Measurements from ENCODE around the gene GAL3ST2.
"Not testable (repeated sequence)": the region's sequence is repeated elsewhere in the genome, so short reads cannot be mapped to it uniquely, and the experiment has no call there.

The GAL3ST2 gene

DNA sequence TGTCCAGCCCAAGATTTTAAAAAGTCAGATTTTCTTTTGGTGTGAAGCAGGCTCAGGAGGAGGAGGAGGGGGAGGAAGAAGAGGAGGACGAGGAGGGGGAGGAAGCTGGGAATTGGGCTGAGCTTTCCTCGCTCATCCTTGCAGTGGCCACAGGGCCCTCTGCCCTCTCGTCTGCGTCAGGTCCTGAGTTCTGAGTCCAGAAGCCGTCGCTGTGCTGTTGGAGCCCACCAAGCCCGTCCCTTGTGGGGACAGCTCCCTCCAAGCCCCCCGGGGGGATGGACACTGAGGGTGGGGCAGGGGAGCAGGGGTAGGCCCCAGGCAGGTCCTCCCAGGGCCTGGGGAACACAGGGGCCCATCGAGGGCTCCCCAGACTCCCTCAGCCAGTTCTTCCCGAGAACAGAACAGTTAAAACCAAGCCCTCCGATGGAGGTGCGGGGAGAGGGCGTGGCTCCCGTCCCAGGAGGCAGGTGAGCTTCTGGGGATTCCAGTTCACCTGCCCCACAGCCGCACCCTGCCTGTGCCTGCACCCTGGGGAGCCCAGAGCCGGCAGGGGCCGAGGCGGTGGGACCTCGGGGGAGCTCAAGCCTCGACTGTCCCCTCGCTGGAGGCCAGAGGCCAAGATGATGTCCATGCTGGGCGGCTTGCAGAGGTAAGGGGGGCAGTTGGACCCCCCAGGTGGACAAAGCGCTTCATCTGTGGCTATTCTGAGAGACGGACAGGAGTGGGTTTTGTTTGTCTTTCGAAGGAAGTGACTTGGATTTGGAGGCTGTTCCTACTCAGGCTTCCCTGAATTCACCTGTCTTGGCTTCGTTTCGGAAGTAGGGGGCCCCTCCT lies at the start of gene GAL3ST2:
TSS of gene GAL3ST2 (plus strand) at position 487 of the 834 bp plus-strand sequence. CDS start at position 621, 134 bp downstream.
- no peak for DNase-seq

DNA sequence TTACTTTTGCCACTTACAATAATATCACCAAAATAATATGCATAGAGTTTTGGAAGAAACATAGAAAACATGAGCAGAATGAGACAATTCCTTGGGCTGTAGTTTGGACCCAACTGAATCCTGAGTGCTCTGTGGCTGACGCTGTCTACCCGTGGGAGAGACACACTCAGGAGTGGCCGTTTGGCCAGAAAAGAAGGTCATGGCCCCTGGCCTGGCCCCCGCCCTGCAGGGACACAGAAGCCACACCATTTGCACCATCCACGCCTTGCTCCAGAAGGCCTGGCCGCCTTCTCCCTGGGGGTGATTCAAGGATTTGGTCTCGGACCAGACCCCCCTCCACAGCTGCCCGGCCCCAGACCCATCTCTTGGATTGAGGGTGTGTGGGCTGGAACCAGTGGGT lies 48.6 kb upstream of the GAL3ST2 start:
- DNase-seq: no peak

DNA sequence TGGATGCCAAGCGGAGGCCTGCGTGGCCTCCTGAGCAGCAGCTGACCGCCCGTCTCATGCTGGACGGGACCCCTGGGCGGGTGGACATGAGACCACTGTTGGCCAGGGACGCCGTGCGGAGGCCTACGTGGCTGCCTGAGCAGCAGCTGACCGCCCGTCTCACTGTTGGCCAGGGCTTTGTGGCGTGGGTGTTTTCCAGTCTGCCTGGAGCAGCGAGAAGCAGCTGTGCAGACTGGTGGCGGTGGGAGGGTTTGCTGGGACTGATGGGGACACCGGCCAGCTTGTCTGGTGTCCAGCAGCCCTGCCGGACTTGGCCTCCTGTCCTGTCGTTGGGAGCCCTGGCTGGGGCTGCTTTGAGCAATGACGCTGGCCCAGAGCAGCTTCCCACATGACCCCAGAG lies 48.0 kb upstream of the GAL3ST2 start:
- DNase-seq: no peak

DNA sequence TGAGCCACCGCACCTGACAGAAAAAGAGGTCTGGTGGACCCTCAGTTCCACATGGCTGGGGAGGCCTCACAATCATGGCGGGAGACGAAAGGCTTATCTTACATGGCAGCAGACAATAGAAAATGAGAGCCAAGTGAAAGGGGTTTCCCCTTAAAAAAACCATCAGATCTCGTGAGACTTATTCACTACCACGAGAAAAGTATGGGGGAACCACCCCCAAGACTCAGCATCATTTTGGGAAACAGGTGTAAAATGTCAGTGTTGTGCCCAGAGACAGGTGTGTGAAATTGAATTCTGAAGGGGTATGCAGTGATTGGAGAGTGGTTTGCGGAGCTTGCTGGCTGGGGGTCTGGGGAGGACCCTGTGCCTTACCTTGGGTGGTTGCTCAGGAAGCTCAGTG lies 46.8 kb upstream of the GAL3ST2 start:
- no peak for DNase-seq

DNA sequence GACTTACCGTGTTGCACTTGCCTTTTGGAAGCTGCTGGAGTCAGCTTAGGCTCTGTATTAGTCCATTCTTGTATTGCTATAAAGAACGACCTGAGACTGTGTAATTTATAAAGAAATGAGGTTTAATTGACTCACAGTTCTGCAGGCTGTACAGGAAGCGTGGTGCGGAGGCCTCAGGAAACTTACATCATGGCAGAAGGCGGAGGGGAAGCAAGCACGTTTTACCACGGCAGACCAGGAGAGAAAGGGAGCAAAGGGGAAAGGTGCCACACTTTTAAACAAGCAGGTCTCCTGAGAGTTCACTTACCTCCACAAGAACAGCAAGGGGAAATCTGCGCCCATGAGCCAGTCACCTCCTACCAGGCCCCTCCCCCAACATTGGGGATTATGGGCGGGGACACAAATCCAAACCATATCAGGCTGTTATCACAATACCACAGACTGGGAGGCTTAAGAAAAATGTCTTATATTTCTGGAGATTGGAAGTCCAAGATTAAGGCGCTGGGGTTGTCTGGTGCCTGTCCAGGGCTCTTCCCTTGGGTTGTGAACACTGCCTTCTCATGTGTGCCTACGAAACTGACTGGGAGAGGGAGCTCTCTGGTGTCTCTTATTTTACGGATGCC lies 45.8 kb upstream of the GAL3ST2 start:
- peak; percentile 33 for DNase-seq

DNA sequence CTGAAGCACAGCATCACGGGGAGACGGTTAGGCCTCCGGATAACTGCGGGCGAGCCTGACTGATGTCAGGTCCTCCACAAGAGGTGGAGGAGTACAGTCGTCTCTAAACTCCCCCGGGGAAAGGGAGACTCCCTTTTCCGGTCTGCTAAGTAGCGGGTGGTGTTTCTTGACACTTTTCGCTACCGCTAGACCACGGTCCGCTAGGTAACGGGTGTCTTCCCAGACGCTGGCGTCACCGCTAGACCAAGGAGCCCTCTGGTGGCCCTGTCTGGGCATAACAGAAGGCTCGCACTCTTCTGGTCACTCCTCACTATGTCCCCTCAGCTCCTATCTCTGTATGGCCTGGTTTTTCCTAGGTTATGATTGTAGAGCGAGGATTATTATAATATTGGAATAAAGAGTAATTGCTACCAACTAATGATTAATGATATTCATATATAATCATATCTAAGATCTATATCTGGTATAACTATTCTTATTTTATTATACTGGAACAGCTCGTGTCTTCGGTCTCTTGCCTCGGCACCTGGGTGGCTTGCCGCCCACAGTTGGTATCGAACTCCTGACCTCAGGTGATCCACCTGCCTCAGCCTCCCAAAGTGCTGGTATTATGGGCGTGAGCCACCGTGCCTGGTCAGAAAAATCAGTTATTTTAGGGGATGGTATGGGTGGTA lies 44.0 kb upstream of the GAL3ST2 start:
- DNase-seq: peak; percentile 51

DNA sequence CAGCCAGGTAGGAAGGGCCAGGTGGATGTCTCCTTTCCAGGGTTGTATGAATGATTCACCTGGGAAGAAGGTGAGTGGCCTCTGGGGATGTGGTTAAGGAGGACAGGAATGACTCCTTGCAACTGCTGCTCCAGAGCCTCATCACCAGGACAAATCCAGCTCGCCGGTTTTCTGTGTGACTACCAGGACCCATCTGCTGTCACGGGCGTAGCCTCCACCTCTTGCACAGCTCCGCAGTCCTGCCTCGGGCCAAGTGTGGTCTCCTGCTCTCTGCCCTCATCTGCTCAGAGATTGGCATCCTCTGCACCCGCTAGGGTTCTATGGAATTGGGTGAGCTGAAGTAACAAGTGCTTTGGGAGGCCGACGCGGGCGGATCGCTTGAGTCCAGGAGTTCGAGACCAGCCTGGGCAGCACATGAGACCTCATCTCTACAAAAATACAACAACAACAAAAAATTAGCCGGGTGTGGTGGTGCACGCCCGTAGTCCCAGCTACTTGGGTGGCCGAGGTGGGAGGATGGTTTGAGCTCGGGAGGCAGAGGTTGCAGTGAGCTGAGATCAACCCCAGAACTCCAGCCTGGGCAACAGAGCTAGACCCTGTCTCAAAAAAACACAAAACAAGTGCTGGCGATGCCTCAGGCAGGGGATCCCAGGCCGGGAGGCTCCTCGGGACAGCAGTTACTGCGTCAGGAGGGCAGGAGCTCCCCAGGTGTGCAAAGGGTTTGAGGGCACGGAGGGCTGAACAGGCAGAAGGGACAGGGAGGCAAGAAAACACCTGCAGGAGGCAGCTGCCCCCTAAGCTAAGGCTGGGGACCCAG lies 43.0 kb upstream of the GAL3ST2 start:
- DNase-seq: no peak

DNA sequence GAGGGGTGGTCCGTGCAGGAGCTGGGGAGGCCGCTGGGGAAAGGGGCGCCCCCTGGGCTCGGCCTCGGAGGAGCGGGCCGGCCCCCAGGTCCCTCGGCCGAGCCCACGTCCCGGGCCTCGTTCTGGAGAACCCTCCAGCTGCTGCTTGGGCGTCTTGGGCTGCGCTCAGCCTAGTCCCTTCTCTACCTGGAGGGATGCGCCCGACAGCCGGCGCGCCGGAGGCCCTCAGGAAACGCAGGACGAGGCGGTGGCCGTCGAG lies 42.5 kb upstream of the GAL3ST2 start:
- no peak for DNase-seq

DNA sequence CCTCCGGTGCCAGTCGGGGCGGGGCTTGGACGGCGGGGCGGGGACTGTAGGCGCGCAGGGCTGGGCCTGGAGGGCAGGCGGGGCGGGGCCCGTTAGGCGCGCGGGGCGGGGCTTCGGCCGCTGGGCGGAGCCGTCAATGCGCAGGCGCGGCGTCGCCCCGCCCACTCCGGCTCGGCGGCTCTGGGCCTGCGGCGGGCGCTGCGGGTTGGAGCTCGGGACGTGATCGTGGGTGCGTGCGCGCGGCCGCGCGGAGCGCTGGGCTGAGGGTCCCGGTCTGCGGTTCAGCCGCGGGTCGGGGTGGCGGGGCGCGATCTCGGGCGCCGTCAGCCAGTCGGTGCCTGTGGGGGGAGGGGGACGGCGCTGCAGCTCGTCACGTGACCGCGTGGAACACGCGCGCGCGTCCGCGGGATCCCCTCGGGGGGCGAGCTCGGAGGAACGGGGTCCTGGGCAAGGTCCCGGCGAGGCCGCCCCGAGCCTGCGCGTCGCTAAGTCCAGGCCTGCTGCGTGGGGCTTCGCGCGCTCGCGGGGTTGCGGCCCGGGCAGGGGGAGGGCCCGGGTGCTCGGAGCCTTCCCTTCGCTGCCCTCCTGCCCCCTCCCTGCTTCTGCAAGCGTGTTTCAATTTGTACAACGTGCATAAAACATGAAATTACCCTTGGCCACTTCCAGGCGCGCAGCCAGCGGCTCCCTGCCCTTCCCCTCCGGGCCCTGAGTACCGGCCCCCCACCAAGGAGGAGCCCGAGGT lies 42.0 kb upstream of the GAL3ST2 start, which contains the start of gene D2HGDH:
TSS of gene D2HGDH (plus strand) at position 164 of the 742 bp plus-strand sequence. CDS start 595 bp downstream, outside the sequence.
- DNase-seq: peak; percentile 94

DNA sequence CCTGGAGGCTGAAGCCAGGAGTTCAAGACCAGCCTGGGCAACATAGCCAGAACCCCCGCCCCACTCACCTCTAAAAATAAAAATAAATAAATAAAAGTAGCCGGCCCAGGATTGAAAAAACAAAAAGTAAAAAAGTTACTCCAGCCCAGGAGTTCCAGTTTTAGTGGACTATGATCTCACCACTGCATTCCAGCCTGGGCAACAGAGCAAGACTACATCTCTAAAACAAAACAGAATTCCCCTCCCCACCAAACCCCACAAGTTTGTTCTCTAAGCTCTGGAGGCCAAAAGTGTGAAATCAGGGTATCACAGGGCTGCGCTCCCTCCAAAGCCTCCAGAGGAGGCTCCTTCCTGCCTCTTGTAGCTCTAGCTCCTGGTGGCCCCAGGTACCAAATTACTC lies 40.5 kb upstream of the GAL3ST2 start:
- no peak for DNase-seq

DNA sequence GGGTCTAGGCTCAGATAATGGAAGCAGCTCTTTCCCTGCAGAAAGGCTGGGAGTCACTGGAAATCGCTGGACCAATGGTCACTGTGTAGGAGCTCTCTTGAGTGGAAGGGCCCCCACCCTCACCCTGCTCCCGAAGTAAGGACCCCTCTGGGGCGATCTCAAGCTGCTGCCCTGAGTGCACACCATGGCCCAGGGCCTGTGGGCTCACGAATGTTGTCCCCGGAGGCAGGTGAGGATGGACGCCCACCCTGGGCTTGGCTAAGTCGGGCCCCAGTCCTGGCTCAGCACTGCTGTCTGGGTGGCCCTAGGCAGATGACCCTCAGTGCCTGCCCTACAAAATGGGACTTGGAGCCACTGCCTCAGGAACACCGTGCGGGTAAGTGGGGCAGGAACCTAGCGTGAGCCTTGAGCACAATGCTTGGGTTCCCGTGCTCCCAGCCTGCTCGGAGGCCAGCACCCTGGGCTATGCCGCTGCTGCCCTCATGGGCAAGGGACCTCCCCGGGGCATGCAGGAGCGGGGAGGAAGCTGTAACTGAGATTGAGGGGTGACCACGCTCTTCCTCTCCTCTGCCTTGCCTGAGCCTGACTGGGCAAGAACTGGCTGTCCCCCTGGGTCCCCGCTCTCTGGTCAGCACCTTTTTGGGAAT lies 38.5 kb upstream of the GAL3ST2 start:
- no peak for DNase-seq

DNA sequence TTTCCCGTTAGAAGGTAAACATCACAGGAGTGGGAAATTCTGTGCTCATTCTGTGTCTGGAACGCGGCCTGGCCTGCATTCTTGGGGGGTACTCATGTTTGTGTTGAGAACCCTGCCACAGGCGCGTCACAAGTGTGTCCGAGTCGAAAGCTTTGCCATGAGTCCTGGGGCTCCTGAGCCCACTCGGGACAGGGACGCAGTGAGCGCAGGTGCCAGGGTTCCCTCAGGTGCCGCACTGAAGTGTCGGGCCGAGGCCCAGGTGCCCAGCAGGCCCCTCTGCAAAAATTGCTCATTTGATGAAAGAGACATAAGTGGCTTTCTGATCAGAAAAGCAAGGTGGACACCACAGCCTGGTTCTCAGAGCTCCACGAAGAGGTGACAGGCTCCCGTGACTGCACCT lies 37.4 kb upstream of the GAL3ST2 start:
- no peak for DNase-seq

DNA sequence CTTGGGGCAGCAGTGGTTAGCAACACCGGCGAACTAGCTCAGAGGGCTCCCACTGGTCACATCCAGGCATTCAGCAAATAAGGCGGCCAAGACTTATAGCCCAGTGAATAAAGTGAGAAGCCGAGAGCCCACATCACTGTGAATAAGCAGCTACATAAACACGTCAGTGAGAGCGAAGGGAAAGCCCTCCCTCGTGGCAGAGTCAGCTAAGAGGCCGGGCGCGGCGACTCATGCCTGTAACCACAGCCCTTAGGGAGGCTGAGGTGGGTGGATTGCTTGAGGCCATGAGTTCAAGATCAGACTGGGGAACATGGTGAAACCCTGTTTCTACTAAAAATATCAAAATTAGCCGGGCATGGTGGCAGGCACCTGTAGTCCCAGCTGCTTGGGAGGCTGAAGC lies 37.0 kb upstream of the GAL3ST2 start:
- no peak for DNase-seq

DNA sequence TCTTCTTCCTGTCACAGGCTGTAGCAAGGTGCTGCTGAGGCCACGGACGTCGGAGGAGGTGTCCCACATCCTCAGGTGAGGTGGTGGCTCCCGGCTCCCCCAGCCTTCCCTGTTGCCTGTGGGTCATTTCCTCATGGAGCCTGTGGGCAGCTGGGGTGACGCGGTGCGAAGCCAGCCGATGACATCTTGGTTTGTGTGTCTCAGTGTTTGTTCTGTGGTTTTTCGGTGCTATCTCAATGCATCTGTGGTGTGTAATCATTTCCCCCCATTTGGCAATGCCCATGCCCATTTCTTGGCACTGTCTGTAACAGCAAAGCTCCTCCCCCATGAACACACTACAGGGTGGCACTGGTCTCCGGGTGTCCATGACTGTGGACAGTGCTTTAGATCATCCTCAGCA lies 35.6 kb upstream of the GAL3ST2 start:
- no peak for DNase-seq

DNA sequence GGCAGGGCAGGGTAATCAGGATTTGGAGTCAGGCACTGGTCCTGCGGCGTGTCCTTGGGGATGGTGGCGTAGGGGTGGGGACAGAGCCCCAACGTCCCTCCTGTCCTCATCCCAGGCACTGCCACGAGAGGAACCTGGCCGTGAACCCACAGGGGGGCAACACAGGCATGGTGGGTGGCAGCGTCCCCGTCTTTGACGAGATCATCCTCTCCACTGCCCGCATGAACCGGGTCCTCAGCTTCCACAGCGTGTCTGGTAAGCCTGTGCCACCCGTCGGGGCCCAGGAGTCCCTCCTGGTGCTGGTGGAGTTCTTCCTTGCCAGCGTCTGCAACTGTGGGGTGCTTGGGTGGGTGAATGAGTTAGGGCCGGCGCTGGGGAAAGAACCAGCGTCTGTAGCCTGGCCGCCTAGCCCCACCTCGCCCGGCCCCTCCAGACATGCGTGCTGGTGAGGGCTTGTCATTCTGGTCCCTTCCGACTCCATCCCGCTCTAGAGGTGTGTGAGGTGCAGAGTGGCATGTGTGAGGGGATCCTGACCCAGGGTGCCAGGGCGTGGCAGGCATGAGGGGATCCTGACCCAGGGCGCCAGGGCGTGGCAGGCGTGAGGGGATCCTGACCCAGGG lies 34.2 kb upstream of the GAL3ST2 start:
- no peak for DNase-seq

DNA sequence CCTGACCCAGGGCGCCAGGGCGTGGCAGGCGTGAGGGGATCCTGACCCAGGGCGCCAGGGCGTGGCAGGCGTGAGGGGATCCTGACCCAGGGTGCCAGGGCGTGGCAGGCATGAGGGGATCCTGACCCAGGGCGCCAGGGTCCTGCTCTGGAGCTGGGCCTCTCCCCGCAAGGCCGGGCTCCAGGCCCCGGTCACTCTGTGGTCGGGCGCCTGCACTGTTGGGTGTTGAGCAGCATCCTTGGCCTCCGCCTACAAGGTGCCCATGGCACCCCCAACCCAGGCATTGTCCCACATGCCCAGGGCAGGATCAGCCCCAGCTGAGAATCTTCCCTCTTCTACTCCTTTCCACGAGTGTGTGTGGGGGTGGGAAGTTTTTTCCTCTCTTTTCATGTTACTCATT lies 33.6 kb upstream of the GAL3ST2 start:
- DNase-seq: not testable (repeated sequence)

DNA sequence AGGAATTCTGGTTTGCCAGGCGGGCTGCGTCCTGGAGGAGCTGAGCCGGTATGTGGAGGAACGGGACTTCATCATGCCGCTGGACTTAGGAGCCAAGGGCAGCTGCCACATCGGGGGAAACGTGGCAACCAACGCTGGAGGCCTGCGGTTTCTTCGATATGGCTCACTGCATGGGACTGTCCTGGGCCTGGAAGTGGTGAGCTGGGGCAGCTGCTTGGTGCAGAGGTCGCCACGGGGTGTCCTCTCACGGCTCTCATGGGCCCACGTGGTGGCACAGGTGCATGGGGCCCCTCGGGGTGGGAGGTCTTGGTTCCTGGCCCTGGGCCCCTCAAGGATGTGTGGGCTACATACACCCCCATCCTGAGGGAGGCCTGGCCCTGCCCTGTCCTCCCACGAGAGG lies 33.0 kb upstream of the GAL3ST2 start:
- no peak for DNase-seq

DNA sequence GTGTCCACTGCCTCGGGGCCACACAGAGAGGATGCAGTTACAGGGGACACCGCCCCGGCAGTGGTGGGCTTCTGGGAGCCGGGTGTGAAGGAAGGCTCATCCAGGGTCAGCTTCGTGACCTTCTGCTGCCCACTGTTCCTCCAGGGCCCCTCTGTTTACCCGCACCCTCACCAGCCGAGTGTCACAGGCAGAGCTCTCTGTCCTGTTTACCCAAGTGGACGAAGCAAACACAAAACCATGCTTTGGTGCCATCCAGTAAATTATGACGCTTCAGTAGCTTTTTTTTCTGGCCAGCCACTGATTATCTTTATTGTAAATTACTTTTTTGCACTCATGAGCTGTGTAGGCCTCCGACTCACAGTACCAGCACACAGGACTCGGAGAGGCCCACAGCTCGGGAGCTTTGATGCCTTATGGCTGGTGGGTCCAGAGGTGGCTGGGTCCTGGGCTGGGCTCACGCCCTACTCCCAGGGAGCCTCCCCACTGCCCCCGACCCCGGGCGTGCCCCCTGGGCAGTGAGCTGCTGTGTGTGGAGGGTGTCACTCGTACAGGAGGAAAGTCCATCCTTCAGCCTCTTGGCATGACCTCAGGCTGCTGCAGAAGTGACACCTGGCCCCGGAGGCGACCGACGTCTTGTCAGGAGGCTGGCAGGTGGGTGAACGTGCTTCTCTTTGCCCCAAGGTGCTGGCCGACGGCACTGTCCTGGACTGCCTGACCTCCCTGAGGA lies 32.4 kb upstream of the GAL3ST2 start:
- DNase-seq: no peak

DNA sequence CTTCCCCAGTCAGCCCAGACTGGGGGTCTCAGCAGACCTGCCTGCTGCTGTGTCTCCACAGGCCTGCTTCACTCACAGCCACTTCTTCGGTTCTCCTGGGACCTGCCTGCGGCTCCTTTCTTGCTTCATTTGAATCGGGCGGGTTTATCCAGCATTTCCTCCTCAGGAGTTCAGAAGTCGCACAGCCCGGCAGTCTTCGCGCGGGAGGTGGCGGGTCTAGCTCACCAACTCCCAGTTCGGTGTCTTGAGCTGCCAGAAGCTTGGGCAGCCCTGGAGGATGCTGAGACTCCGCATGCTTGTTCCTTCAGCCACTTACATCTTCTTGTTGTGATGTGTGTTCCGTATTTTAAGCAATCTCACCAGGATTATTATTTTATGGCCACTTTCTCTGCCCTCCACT lies 31.3 kb upstream of the GAL3ST2 start:
- DNase-seq: no peak

DNA sequence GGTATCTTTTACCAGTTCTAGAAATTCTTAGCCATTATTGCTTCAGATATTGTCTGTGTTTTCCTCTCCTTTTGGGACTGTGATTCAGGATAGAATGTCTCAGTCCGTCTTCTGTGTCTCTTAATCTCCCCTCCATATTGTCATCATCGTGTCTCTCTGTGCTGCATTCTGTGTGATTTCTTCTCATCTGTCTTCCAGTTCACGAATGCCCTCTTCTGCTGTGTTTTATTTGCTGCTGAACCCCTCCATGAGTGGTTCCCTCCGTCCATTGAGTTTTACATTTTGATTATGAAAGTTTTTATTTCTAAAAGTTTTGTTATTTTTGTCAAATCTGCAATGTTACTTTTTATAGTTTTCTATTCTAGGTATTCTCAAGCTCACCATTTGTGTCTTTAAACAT lies 30.5 kb upstream of the GAL3ST2 start:
- DNase-seq: no peak
